GM12801 (cell line): ENCODE results near the gene LAMA2.

Experiments used
- CTCF ChIP-seq: IDR thresholded peaks from one replicate; pipeline ENCODE4 v1.5.1; 2011; ENCODE audit warnings: control low read depth; ENCODE audit not compliant: insufficient read length; ENCODE audit errors: extremely low read depth

The LAMA2 gene

GRCh38 chr6:129267028-129267427, 384.1 kb downstream of the LAMA2 start:
- TF ChIP-seq CTCF: no peak

GRCh38 chr6:129269076-129269475, 386.1 kb downstream of the LAMA2 start:
- TF ChIP-seq CTCF: no peak

- TF ChIP-seq CTCF: no peak
These were observed 387.0 kb downstream of the LAMA2 start for GRCh38 chr6:129269891-129270290.

GRCh38 chr6:129270450-129270849, 387.5 kb downstream of the LAMA2 start:
- TF ChIP-seq CTCF: no peak

- no peak for TF ChIP-seq CTCF
These were observed 390.2 kb downstream of the LAMA2 start for GRCh38 chr6:129273161-129273560.

GRCh38 chr6:129276461-129276860, 393.5 kb downstream of the LAMA2 start:
- TF ChIP-seq CTCF: no peak

- no peak for TF ChIP-seq CTCF
These were observed 394.0 kb downstream of the LAMA2 start for GRCh38 chr6:129276986-129277385.
